Sigmoid colon (tissue), 4 donors: ENCODE data around the gene GRID1.

Experiments used
- CTCF ChIP-seq, 4 experiments: fragments of 450-650 bp in 3 of 4; fragments of 200-600 bp in 1 of 4; IDR thresholded peaks; one replicate each; pipeline ENCODE4 v1.5.1; 2016 to 2019; ENCODE audit warnings: antibody characterized with exemption in 4 of 4, mild to moderate bottlenecking in 3 of 4, moderate library complexity in 2 of 4
- POLR2A ChIP-seq, 2 donors: fragments of 450-650 bp; IDR thresholded peaks; one replicate each; pipeline ENCODE4 v1.6.1; 2016; ENCODE audit warnings: antibody characterized with exemption in 2 of 2, mild to moderate bottlenecking in 2 of 2, moderate library complexity in 2 of 2
- POLR2AphosphoS5 ChIP-seq, 4 donors: sonication (generic); formaldehyde crosslinking; IDR thresholded peaks; one replicate each; pipeline ENCODE4 v1.6.1; 2017; ENCODE audit warnings: antibody characterized with exemption in 4 of 4

GRCh38 chr10:86362586-86363183 lies 3.9 kb downstream of the GRID1 start:
- no peak for TF ChIP-seq CTCF (IDR thresholded peaks at IDR 0.05)
- no peak for TF ChIP-seq POLR2AphosphoS5 (IDR thresholded peaks at IDR 0.05)
- TF ChIP-seq POLR2A (IDR thresholded peaks at IDR 0.05): no peak
